HEK293 (cell line): ENCODE data around the gene PACS2.

ENCODE experiments used
- CTCF ChIP-seq: fragments of 450-650 bp; formaldehyde crosslinking; IDR thresholded peaks from 2 replicates; pipeline ENCODE4 v1.5.1; 2016; ENCODE audit warnings: missing biosample characterization, missing genetic modification characterization
- ZNF223 ChIP-seq: fragments of 450-650 bp; formaldehyde crosslinking; IDR thresholded peaks from 2 replicates; pipeline ENCODE4 v1.5.1; 2016; ENCODE audit warnings: missing biosample characterization, missing genetic modification characterization
- ZNF501 ChIP-seq: fragments of 450-650 bp; formaldehyde crosslinking; IDR thresholded peaks from 2 replicates; pipeline ENCODE4 v1.5.1; 2016; ENCODE audit warnings: missing biosample characterization, missing genetic modification characterization
- ZNF510 ChIP-seq: fragments of 450-650 bp; formaldehyde crosslinking; IDR thresholded peaks from 2 replicates; pipeline ENCODE4 v1.5.1; 2018; ENCODE audit warnings: mild to moderate bottlenecking, missing genetic modification characterization, missing biosample characterization; ENCODE audit not compliant: insufficient replicate concordance
- ZNF645 ChIP-seq: fragments of 450-650 bp; formaldehyde crosslinking; IDR thresholded peaks from 2 replicates; pipeline ENCODE4; 2016; ENCODE audit warnings: missing biosample characterization, missing genetic modification characterization
- ZSCAN5A ChIP-seq: fragments of 450-650 bp; formaldehyde crosslinking; IDR thresholded peaks from 2 replicates; pipeline ENCODE4 v1.5.1; 2016; ENCODE audit warnings: missing biosample characterization, missing genetic modification characterization

GRCh38 chr14:105281371-105282097, 33.0 kb upstream of the PACS2 start:
- TF ChIP-seq CTCF (tag by site-specific recombination) (0 out of 2 replicates have a peak, but pooled peaks have one; percentile 31), ZNF645 (tag by site-specific recombination) (no peak), ZNF510 (tag by site-specific recombination) (no peak), ZNF501 (tag by site-specific recombination) (no peak), ZNF223 (tag by site-specific recombination) (no peak), ZSCAN5A (no peak)
